GM21515 (cell line): ENCODE data around the gene AOAH.

Source experiments
- ATAC-seq: cut with Tn5 transposase; IDR thresholded peaks from one replicate; pipeline ENCODE4 v1.9.1; 2021; ENCODE audit not compliant: unreplicated experiment

AOAH gene

DNA sequence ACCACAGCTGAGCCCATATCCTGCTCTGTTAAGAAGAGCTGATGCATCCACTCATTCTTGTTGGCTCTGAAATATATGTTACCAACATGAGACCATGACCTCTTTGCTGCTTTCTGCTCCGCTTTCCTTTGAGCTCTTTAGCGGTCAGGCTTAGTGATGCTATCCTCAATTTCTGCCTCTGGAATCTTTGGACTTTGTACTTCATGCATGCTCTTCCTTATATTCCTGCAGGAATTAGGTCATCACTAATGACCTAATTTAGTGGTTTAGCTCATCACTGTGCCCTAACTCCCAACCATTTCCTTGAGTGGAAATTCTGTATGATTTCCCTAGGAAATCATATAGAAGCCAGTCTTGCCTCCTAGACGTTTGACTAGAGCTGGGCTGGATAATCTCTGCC, 119.5 kb downstream of the AOAH start:
- no peak for ATAC-seq

DNA sequence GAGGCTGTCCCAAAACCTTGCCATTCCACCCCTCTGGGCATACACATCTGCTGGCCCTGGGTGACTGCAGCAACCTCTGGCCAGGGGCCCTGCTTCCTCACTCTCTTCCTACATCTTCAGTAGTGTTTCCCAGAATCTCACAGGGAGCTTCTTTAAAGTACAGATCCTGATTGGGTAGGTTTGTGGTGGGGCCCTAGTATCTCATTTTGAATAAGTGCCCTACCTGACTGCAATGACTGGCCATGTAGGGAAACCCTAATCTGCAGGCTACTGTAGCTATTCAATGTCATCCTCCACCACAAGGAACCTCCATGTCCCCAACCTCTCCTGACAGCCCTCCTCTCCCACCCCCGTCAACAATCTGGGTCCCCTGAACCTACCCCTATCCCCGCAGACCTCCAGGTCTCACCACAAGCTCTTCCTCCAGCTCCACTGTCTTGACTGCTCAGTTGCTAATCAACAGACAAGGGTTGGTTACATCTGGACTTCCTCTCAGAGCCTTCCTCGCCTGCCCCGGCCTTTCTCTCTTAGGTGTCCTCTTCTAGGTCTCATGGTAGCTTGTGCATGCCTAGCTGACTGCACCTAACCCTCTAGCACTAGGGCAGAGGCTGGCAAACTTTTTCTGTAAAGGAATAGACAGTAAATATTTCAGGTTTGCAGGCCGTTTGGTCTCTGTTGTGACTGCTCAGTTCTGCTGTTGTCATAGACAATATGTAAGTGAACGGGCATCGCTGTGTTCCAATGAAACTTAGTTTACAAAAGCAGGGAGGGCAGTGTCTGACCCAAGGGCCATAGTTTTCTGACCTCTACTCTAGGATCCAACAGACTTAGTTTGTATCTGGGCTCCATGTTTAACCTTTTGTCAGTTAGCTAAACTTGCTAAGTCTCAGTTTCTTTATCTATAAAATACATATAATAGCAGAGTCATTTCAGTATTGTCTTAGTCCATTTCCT, 121.1 kb downstream of the AOAH start:
- ATAC-seq, result no peak

DNA sequence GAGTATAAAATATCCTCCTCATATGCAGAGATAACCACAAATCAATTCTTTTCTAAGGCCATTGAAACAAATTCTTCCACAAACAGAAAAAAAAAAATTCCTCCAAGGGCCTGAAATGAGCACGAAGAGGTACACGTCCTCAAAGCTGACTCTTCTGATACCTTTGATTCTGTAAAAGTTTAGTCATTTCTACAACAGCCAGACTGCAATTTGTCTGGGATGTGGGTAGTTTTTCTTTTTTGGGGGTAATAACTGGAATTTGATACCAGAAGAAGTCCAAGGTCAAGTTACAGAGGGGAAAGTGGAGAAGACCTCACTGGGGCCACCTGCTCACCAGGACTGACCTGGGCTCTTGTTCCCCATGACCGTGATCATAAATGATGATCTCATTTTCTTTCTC, 121.8 kb downstream of the AOAH start:
- no peak for ATAC-seq

DNA sequence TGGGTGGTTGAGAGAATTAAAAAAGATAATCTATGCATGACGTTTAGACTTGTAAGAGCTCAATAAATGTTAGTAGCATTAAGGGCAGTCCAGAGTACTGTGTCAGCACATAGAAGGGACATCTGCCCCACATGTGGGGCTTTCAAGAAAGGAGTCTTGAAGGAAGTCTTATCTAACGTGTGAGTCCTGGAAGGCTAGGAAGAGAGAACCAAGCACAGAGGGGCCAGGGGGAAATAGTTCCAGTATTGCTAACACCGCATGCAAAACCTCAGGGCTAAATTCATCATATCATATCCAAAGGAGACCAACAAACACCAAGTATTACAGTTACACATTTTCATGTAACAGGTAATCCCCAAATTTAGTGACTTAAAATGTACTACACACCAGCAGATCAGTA, 122.7 kb downstream of the AOAH start:
- no peak for ATAC-seq

DNA sequence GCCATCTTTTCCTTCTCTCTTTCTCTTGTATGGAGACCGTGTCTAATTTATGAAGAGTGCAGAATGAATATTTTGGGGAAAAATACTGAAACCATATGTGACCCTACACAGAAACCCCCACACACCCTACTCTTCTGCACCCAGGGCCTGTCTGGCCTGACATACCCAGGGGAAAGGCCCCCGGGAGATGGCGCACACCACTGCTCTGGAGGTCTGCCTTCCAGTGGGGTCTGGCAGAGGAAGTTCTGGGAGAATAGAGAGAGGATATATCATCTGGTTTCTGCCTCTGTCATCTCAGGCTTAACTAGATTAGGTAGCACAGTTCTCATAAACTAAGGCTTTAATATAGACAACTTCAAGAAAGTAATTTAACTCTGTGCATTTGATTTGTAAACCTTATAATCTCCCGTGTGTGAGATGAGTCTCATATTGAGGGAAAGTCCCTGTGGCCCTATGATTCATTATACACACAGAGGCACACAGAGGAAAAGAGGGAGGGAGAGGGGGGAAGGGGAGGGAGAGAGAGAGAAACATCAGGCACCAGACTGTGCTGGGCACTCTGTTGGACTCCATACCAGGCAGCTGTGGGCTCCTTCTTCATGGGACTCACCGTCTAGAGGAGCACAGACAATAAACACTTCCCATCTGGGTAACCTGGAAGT, 123.3 kb downstream of the AOAH start:
- ATAC-seq, result no peak

DNA sequence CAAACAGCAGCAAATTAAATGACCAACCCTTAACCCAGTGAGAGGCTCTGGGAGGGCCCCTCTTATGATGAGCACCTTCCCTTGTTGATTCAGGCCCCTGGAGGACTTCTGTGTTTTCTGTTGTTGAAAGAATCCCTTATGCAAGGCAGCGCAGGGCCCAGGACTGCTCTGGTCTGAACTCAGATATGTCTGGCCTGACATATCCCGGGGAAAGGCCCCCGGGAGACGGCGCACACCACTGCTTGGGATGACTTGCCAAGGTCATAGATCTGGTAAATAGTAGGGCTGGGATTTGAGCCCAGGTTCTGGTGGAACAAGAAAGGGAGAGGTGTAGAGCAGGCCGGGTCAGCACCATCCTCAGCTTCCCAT, 124.0 kb downstream of the AOAH start:
- no peak for ATAC-seq

DNA sequence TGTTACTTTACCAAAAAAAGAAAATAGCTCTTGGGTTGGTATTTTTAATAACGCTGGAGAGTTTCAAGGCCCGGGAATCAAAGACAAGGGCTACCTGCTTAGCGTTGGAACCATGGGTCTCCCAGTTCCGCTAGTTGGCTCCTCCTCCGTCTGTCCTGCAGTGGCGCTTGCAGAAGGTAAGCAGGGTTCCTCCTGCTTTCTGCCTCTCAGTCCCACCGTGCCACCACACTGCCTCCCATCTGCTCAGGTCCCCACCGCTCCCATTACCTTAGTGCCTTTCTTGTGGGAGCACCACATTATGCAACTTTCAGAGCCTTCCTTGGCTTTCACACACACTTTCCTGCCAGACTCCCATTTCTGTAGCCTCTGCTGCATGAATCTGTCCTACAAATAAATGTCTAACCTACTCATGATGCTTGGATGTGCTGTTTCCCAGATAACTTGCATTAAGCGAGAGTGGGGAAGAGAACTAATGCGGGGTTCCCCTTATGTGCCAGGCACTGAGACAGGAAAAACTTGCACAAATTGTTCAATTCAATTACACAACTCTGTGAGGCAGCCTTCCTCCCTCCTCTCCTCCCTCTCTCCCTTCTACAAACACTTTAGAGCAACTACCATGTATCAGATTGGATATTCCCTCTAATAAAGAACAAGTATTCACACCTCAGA, 124.5 kb downstream of the AOAH start:
- ATAC-seq, result no peak

DNA sequence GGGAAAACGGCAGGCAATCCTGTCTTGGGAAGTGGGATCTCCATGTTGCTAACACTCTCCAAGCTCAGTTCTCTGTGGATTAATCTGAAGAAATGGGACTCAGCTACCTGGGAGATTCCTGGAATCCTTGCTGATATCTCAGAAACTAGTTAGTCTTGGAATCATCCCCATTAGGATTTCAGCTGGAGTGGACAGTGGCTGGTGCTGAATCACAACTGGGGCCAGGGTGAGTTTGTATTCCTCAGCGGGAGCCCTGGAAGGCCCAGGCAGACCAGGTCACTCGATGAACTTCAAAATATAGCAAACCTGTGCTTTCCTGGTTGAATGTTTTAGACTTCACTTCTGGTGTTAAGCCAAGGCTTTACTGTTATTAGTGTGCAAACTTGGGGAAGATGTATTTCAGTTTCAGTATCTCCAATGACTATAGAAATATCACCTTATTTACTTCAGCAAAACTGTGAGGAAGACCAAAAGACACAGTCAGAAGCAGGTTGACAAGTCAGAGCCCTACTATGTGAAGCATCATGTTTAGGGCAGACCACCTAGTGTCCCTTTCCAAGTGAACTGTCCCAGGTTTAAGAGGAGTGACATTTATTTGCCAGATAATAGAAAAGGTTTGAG, 126.1 kb downstream of the AOAH start:
- no peak for ATAC-seq

DNA sequence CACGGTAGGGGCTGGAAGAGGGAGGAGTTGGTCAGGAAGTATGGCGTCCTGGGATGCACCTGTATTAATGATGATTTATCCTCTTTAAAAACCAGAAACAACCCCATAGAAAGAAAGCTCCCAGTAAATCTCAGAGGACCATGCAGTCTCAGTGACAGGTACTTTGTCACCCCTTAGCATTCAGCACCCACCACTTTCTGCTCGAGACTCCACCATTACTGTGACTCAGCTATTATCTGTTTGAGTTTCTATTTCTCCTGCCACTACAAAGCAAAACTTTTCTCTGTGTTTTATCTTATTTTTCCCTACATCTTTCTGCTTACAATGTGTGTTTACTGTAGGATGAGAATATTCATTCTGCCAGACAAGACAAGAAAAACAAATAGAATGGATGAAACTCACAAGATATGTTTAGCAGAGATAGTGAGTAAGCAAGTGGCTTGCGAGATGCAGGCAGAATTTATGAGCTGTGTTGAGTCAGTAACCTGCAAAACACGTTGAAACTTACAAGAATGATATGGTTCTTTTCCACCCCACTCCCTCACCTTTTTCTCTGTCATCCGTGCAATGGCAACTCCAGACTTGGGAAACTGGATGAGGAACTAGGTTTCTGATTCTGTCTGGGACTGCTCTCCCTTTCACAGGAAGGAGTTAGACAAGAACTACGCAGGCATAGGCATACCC, 127.1 kb downstream of the AOAH start:
- no peak for ATAC-seq

DNA sequence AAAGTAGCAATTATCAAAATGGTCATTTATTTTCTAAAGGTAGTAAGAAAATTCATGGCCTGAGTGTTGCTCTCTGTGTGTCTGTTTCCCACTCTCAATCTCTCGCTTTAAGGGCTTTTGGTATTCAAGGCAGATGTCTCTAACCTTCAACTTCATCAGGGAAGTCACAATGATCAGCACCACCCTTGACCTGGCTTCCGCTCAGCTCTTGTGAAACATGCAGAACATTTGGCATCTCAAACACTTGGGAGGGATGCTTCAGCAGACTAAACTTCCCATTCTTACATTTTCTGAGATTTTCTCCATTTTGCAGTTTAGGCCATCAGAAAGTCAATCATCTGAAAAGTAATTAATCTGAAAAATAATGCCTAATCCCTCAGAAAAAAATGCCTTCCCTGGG, 129.8 kb downstream of the AOAH start:
- ATAC-seq, result no peak

DNA sequence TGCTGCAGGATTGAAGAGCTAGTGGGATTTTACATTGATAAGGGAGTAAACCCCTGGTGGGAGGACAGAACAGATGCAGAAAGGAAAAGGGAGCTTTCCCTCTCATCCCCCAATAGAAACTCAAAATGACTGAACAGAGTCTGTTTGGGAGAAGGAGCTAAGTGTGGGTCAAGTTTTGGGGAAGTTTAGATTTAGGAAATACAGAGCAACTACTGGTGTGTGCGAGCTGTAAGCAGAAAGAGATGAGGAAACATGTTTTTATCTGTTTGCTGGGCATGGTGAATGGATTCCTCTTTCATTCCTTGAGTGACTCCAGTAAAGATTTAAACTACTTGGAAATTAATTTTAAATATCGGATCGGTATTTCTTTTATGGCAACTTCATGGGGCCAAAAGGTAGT, 132.7 kb downstream of the AOAH start:
- no peak for ATAC-seq

DNA sequence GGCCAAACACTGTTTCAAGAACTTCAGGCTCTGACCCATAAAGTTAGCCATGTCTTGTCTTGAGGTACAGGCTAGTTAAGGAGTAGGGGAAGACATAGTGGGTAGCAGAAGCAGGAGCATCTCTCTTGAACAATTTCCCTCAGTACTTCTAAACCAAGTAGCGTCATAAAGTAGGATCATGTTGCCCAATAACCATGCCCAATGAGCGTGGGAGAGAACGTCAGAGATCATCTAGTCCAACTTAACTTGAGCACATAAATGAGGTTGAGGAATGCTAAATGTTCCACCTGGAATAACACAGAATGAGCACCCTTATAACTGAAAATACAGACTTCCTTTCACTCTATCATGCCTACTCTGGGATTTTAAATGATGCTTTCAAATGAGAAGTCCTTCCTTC, 134.9 kb downstream of the AOAH start:
- ATAC-seq, result no peak

DNA sequence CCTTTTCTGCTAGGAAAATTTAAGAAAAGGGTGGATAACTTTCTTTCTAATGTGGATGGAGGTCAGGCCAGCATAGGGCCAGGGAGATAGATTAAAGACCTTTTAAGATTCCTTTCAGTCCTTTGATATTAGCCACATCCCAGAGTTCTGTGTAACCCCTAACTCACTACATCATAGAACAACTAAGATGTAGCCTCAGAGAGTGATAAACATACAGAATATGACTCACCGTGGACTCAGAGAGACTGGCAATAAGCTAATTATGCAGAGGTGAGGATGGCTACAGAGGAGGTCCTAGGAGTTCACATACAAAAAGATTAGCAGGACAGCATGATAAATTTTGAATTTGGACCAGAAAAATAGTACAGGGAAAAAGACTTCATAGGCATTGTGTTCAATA, 141.0 kb downstream of the AOAH start:
- ATAC-seq, result no peak

DNA sequence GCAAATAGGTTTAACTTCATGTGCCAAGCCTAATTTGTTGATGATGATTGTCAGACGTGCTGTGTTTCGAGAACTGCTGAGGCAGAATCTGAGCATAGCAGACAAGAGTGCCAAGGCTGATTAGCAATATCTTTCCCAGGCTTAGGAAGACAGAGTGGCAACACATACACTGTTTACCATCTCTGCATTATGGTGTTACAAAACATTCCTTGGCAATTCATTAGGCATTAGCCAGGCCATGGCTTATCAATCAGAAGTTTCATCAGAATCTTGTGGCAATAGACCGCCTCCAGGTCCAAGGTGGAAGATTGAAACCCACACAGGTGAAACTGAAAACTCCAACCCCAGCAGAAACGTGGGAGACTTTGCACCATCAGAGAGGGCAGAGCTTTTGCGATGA, 148.5 kb downstream of the AOAH start:
- ATAC-seq, result no peak

DNA sequence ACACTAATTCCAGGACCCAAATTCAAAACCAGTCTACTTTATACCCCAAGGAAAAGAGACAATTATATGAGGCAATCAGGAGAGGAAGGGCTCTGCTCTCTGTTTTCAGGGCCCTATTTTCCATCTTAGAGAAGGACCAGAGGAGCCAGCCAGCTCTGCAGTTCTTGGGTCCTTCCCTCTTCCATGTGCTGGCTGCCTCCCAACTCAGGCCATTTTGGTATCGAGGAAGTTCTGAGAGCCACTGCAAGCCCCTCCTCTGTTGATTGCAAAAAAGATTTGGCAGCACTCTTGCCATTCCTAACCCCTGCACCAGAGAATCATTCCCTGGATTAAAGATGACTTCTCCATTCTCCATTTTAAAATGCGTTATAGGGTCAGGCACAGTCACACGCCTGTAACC, 151.2 kb downstream of the AOAH start:
- no peak for ATAC-seq

DNA sequence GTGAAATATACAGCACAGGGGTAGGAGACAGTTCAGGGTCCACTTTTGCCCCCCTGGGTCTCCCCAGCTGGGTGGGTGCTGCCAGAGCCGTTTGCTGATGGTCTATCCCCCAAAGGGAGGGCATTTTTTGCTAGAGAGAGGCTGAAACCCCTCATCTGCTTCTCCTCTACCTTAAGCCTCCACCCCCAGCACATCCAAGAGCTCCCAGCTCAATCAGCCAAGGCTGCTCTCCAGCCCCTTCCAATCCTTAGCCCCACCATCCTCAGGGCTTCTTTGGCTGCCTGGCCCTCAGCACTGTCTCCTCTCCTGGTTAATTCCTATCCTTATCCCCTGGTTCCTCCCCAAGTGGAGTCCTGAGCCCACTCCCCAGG, 153.1 kb downstream of the AOAH start:
- ATAC-seq, result no peak

DNA sequence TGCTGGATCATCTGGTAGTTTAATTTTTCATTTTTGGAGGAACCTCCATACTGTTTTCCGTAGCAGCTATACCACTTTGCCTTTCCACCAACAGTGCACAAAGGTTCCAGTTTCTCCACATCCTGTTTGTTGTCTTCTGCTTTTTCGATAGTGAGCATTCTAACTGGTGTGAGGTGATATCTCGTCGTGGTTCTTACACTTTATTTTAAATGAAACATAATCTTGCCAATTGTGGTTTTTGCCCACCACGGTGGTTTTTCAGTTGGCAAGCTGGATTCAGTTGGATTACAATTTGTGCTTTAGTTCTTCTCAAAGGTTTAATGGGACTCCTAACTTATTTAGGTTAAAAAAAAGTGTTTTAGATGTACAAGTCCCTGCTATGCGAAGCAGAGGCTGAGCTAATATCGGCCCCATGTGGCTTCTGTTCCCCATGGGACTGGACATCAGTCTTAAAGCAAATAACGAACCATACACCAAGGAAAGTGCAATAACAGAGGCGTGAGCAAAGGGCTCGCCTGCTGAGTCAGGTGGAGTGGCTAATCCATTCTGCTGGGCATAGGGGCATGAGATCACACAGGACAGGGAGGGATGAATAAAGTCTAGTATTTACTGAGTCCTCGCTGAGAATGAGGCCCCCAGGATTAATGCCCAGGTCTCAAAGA, 153.6 kb downstream of the AOAH start:
- ATAC-seq, result no peak

DNA sequence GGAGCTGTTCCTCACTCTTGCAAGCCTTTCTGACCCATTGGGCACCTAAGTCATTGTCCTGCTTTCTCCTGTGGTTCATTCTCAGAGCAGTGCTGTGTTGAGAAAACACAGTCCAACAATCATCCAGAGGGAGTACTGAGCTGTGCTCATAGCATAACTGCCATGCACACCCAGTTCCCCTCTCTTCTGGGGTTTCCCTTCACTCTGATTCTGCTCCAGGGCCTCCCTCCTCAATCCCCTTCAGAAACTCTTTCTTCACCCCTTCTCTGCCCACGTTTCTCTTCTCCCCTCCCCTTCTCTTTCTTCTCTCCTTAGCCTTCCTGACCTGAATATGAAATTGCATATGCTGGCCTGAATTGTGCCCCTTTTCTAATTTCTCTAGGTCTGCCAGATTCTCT, 155.8 kb downstream of the AOAH start:
- no peak for ATAC-seq

DNA sequence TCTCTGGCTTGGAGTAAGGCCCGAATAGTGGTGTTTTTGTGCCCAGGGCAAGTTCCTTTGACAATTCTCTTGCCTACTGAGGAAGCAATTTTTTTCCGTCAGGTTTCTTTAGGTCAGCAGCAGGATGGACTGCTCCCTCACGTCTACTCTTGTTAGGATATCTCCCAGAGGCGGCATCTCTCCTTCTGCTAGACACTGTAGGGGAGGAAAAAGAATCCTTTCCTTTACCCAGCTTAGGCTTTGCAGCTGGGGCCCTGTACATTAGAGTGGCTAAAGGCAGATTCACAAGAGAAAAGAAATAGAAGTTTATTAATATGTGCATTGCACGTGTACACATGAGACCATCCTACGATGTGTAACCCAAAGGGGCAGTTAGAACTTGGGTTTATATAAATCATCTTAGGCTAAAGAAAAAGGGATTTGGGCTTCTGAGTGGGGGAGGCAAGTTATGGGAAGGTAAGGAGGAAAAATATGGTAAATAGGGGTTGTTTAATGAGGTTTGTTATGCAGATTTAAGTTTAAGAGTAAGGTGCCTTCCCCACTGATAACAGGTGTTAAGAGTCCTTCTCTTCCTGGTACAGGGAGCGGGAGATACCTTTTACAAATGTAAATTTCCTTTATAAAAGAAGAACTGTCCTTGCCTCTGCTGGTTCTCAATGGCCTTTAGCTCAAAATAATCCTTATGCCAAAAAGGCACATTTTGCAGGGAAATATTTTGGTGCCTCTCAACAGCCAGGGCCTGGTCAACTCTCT, 156.4 kb downstream of the AOAH start:
- no peak for ATAC-seq
